GM21447 (cell line): Measurements from ENCODE around the gene CFD.
"Not testable (repeated sequence)": the region's sequence is repeated elsewhere in the genome, so short reads cannot be mapped to it uniquely, and the experiment has no call there.

ENCODE experiments used
- ATAC-seq: cut with Tn5 transposase; IDR thresholded peaks from one replicate; pipeline ENCODE4 v1.9.1; 2021; ENCODE audit not compliant: unreplicated experiment

The CFD gene

GRCh38 chr19:858868-859843 lies at the start of gene CFD:
TSS of gene CFD (plus strand) at chr19:859664. CDS start at chr19:859690, 26 bp downstream.
- ATAC-seq: no peak

- no peak for ATAC-seq
These were observed 49.2 kb upstream of the CFD start for GRCh38 chr19:810077-810855.

- ATAC-seq: no peak
These were observed 48.5 kb upstream of the CFD start for GRCh38 chr19:810883-811489.

GRCh38 chr19:811506-812048 lies 47.9 kb upstream of the CFD start:
- no peak for ATAC-seq

GRCh38 chr19:812049-812746 lies 47.3 kb upstream of the CFD start:
- ATAC-seq: no peak

GRCh38 chr19:812747-813218 lies 46.7 kb upstream of the CFD start:
- ATAC-seq: no peak

GRCh38 chr19:813219-814151 lies 46.0 kb upstream of the CFD start:
- ATAC-seq: no peak

GRCh38 chr19:814152-815078 lies 45.0 kb upstream of the CFD start:
- ATAC-seq: no peak

GRCh38 chr19:815079-815774 lies 44.2 kb upstream of the CFD start:
- no peak for ATAC-seq

- ATAC-seq: no peak
These were observed 43.5 kb upstream of the CFD start for GRCh38 chr19:815775-816499.

GRCh38 chr19:816500-816857 lies 43.0 kb upstream of the CFD start:
- no peak for ATAC-seq

GRCh38 chr19:820212-820611 lies 39.3 kb upstream of the CFD start:
- ATAC-seq: not testable (repeated sequence)

- ATAC-seq: no peak
These were observed 38.1 kb upstream of the CFD start for GRCh38 chr19:821231-821824.

GRCh38 chr19:821825-822503 lies 37.5 kb upstream of the CFD start, which contains the start of gene PLPPR3:
TSS of gene PLPPR3 (minus strand) at chr19:821955. CDS start at chr19:821559, 396 bp downstream.
- no peak for ATAC-seq

GRCh38 chr19:823565-824121 lies 35.8 kb upstream of the CFD start:
- no peak for ATAC-seq

GRCh38 chr19:824885-825284 lies 34.6 kb upstream of the CFD start:
- ATAC-seq: no peak
